Body of pancreas (tissue), 4 donors: Measurements from ENCODE around the gene RP9.

Source experiments
- POLR2A ChIP-seq, 3 donors: fragments of 450-650 bp; IDR thresholded peaks; one replicate each; pipeline ENCODE4 v1.6.1; 2016; ENCODE audit warnings: antibody characterized with exemption in 3 of 3, mild to moderate bottlenecking in 2 of 3
- TF ChIP-seq, protein P1 (sequence below), 7 experiments: fragments of 450-650 bp in 4 of 7; fragments of 200-600 bp in 3 of 7; sonication (generic) in 3 of 7; IDR thresholded peaks; one replicate each; pipeline ENCODE4 v1.5.1; 2016 to 2019; ENCODE audit warnings: antibody characterized with exemption in 7 of 7

DNA sequence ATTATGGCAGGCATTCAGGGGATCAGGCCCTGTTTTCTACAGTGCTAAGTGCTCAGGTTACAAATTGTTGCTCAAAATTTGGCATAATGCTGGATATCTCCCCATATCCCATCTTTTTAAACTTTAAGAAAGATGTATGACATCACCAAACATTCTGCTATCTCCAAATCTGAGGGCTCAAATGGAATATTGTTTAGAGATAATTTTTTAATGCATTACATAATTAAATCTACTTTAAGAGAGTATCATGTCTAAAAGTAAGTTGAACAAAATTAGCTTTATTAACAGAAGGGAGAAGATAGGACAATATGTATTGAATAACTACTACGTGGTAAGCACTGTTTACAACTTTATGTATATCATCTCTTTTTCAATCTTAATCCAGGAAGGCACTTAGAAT lies 60.5 kb downstream of the RP9 start:
- TF ChIP-seq, protein P1, sequence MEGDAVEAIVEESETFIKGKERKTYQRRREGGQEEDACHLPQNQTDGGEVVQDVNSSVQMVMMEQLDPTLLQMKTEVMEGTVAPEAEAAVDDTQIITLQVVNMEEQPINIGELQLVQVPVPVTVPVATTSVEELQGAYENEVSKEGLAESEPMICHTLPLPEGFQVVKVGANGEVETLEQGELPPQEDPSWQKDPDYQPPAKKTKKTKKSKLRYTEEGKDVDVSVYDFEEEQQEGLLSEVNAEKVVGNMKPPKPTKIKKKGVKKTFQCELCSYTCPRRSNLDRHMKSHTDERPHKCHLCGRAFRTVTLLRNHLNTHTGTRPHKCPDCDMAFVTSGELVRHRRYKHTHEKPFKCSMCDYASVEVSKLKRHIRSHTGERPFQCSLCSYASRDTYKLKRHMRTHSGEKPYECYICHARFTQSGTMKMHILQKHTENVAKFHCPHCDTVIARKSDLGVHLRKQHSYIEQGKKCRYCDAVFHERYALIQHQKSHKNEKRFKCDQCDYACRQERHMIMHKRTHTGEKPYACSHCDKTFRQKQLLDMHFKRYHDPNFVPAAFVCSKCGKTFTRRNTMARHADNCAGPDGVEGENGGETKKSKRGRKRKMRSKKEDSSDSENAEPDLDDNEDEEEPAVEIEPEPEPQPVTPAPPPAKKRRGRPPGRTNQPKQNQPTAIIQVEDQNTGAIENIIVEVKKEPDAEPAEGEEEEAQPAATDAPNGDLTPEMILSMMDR (IDR thresholded peaks at IDR 0.05), result no peak
- no peak for TF ChIP-seq POLR2A (IDR thresholded peaks at IDR 0.05)
